22Rv1 (cell line): ENCODE measurements around the gene C6orf58.

Experiments
- H3K27ac ChIP-seq: fragments of 450-650 bp; 2 replicates; pipeline ENCODE4 v1.5.1; 2017
- ZFX ChIP-seq: fragments of 450-650 bp; IDR thresholded peaks from 2 replicates; pipeline ENCODE4 v1.6.1; 2017; ENCODE audit warnings: antibody characterized with exemption, borderline replicate concordance
- TF ChIP-seq, protein P1 (sequence below): fragments of 450-650 bp; IDR thresholded peaks from 2 replicates; pipeline ENCODE4 v1.5.1; 2017; ENCODE audit warnings: mild to moderate bottlenecking

Gene C6orf58

DNA sequence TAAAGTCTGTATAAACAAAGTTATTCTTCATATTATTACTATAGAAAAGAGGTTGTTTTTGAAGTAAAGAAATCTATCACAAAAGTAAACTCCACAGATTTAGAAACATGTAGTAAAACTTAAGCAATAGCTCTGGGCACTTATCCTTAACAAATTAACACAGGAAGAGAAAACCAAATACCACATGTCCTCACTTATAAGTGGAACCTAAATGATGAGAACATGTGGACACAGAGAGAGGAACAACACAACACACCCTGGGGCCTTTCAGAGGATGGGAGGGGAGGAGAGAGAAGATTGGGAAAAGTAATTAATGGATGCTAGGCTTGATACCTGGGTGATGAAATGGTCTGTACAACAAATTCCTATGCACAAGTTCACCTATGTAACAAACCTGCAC is 57.2 kb downstream of the C6orf58 start:
- H3K27ac ChIP-seq, result no peak overlapping the region
- no peak for TF ChIP-seq ZFX
- TF ChIP-seq, protein P1, sequence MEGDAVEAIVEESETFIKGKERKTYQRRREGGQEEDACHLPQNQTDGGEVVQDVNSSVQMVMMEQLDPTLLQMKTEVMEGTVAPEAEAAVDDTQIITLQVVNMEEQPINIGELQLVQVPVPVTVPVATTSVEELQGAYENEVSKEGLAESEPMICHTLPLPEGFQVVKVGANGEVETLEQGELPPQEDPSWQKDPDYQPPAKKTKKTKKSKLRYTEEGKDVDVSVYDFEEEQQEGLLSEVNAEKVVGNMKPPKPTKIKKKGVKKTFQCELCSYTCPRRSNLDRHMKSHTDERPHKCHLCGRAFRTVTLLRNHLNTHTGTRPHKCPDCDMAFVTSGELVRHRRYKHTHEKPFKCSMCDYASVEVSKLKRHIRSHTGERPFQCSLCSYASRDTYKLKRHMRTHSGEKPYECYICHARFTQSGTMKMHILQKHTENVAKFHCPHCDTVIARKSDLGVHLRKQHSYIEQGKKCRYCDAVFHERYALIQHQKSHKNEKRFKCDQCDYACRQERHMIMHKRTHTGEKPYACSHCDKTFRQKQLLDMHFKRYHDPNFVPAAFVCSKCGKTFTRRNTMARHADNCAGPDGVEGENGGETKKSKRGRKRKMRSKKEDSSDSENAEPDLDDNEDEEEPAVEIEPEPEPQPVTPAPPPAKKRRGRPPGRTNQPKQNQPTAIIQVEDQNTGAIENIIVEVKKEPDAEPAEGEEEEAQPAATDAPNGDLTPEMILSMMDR, result no peak

DNA sequence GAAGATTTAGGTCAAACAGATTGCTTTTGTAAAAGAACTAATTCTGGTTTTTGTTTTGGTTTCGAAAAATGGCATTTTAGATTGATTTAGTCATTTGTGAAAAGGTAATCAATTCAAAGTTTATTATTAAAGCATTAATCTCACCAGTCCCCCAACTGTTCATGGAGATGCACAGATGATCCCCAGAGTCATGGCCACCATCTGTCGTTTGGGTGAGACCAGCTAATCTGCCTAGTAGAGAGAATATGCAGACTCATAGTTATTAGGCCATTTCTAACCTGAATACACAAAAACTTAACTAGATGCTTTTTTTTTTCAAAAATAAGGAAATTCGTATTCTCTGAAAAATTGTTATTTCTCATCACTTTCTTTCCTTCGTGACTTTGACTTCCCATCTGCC is 58.1 kb downstream of the C6orf58 start:
- H3K27ac ChIP-seq, result no peak overlapping the region
- TF ChIP-seq ZFX, result no peak
- TF ChIP-seq, protein P1, result no peak

DNA sequence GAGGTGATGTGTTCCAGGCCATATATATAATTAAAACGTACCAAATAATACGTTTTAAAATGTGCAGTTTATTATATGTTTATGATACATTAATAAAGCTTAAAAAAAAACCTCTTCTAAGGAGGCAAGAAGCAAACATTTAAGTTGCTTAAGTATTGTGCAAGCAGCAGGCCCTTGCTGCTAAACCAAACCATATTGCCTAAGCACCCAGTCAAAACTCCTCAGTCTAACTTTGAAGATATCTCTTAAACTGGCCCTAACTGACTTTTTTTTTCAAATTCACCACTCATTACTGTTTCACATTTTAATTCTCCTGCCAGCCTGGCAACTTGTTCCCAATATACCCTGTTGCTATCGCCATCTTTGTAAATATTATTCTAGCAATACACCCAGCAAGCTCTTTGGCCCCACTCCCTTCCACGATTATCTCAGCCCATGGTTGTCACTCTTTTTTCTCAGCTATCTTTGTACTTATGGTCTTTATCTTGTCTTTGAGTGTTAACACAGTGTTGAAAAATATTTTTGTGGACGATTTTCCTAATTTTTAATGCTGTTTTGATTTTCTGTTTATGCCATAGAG is 60.9 kb downstream of the C6orf58 start:
- no peak for TF ChIP-seq ZFX
- TF ChIP-seq, protein P1, result no peak
- H3K27ac ChIP-seq, result no peak overlapping the region
